Fibroblast of villous mesenchyme (primary cell): ENCODE measurements around the gene AJM1. TPM values are rescaled to one million over a fixed set of nuclear protein-coding genes. Genes with fewer than 3 reads are reported as not detected.
A peak's percentile ranks its signal among the peaks of the same experiment; 100 is the strongest.
"Not testable (repeated sequence)": the region's sequence is repeated elsewhere in the genome, so short reads cannot be mapped to it uniquely, and the experiment has no call there.

ENCODE experiments used
- DNase-seq: peaks from one replicate; pipeline ENCODE4 v3.0.0-alpha.2; 2010; ENCODE audit warnings: low read depth
- H3K4me3 ChIP-seq: 2 replicates; pipeline ENCODE4 v1.5.1; 2011; ENCODE audit warnings: low read depth, mild to moderate bottlenecking, low read length
- CTCF ChIP-seq: IDR thresholded peaks from 2 replicates; pipeline ENCODE4 v1.5.1; 2012; ENCODE audit warnings: low read depth, mild to moderate bottlenecking, low read length; ENCODE audit not compliant: insufficient read depth
- total RNA-seq: library from RNA; depleted of rRNA; stranded (reverse); fragments of >200 nt; gene quantifications from 2 replicates; pipeline ENCODE4 v1.2.3, GENCODE V29; 2012

Gene AJM1
- total RNA-seq, 1 donor: 0.86 TPM

- DNase-seq: peak; percentile 86
- peak overlapping the region; percentile 27 for H3K4me3 ChIP-seq
Observed at GRCh38 chr9:136882109-136882946, 40.0 kb downstream of the AJM1 start.

GRCh38 chr9:136882947-136883283, 40.6 kb downstream of the AJM1 start:
- not testable (repeated sequence) for DNase-seq, H3K4me3 ChIP-seq

More at GRCh38 chr9:136882109-136882946, 40.0 kb downstream of the AJM1 start:
- TF ChIP-seq CTCF: no peak

- not testable (repeated sequence) for DNase-seq, H3K4me3 ChIP-seq
Observed at GRCh38 chr9:136883670-136884069, 41.4 kb downstream of the AJM1 start.

- H3K4me3 ChIP-seq: peak within 1 kb of the TSS; percentile 78
- peak; percentile 99 for DNase-seq
- TF ChIP-seq CTCF: no peak
Observed at GRCh38 chr9:136885950-136886578, 43.8 kb downstream of the AJM1 start, which contains the start of gene TRAF2. TRAF2 (plus strand) TSS chr9:136886516; CDS start chr9:136898741, 12,225 bp downstream.

- no peak for TF ChIP-seq CTCF
- DNase-seq: peak; percentile 21
Observed at GRCh38 chr9:136886610-136887597, 44.6 kb downstream of the AJM1 start.

GRCh38 chr9:136888454-136888853, 46.2 kb downstream of the AJM1 start:
- DNase-seq: no peak
- H3K4me3 ChIP-seq: no peak overlapping the region
- no peak for TF ChIP-seq CTCF

More at GRCh38 chr9:136886610-136887597, 44.6 kb downstream of the AJM1 start:
- peak overlapping the region; percentile 78 for H3K4me3 ChIP-seq

GRCh38 chr9:136889858-136890257, 47.6 kb downstream of the AJM1 start:
- no peak for TF ChIP-seq CTCF
- no peak overlapping the region for H3K4me3 ChIP-seq
- no peak for DNase-seq
